ENCODE data around the gene SLC27A5.

Gene SLC27A5

DNA sequence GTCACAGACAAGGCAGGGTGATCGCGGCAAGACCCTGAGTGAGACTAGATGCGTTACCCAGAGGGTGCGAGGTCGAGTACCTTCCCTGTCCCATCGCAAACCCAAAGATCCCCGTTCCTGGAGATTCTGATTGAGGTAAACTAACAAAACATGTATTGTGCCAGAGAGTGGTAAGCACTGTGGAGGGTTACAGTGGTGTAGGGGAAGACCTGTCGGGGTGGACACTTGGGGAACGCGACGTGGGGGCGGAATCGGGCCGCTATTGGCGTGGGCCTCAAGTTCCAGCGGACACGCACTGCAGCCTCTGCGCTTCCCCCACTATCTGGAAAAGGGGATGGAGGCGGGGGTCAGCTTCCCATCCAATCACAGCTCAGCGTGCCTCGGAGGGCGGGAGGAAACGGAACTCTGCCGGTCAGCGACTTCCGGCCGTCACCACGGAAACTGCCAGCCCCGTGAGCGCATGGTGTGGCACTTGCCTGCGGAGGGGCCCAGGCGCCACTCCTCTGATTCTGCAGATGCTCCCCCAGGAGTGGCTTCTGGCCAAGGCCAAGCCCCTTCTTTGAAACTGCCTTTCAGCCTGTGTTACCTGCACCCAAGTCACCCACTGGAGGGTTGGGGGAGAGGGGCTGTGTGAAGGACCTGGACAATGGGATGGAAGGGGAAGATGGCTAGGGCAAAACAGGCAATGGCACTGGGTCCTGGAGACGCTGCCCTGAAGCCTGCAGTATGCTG, 47.6 kb upstream of the SLC27A5 start (continued):
- TF ChIP-seq ZNF175 (tag by site-specific recombination; IDR thresholded peaks at IDR 0.05), result no peak
- TF ChIP-seq ZNF610 (tag by site-specific recombination; IDR thresholded peaks at IDR 0.05; ENCODE audit: borderline replicate concordance), result 0 out of 2 replicates have a peak, but pooled peaks have one; percentile 18
- TF ChIP-seq OVOL3 (tag by site-specific recombination; IDR thresholded peaks at IDR 0.05), result peak; percentile 85
- TF ChIP-seq SP2 (tag by site-specific recombination; IDR thresholded peaks at IDR 0.05), result peak; percentile 94
- TF ChIP-seq ZNF24 (tag by site-specific recombination; IDR thresholded peaks at IDR 0.05), result peak; percentile 58; the same call in 1 of the 2 replicates
- TF ChIP-seq ZNF184 (tag by site-specific recombination; IDR thresholded peaks at IDR 0.05), result no peak
- TF ChIP-seq, protein P1, sequence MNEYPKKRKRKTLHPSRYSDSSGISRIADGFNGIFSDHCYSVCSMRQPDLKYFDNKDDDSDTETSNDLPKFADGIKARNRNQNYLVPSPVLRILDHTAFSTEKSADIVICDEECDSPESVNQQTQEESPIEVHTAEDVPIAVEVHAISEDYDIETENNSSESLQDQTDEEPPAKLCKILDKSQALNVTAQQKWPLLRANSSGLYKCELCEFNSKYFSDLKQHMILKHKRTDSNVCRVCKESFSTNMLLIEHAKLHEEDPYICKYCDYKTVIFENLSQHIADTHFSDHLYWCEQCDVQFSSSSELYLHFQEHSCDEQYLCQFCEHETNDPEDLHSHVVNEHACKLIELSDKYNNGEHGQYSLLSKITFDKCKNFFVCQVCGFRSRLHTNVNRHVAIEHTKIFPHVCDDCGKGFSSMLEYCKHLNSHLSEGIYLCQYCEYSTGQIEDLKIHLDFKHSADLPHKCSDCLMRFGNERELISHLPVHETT (tag by site-specific recombination; IDR thresholded peaks at IDR 0.05), result 0 out of 2 replicates have a peak, but pooled peaks have one; percentile 69
- TF ChIP-seq, protein P2, sequence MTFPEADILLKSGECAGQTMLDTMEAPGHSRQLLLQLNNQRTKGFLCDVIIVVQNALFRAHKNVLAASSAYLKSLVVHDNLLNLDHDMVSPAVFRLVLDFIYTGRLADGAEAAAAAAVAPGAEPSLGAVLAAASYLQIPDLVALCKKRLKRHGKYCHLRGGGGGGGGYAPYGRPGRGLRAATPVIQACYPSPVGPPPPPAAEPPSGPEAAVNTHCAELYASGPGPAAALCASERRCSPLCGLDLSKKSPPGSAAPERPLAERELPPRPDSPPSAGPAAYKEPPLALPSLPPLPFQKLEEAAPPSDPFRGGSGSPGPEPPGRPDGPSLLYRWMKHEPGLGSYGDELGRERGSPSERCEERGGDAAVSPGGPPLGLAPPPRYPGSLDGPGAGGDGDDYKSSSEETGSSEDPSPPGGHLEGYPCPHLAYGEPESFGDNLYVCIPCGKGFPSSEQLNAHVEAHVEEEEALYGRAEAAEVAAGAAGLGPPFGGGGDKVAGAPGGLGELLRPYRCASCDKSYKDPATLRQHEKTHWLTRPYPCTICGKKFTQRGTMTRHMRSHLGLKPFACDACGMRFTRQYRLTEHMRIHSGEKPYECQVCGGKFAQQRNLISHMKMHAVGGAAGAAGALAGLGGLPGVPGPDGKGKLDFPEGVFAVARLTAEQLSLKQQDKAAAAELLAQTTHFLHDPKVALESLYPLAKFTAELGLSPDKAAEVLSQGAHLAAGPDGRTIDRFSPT (tag by site-specific recombination; IDR thresholded peaks at IDR 0.05), result peak; percentile 90
- TF ChIP-seq, protein P3, sequence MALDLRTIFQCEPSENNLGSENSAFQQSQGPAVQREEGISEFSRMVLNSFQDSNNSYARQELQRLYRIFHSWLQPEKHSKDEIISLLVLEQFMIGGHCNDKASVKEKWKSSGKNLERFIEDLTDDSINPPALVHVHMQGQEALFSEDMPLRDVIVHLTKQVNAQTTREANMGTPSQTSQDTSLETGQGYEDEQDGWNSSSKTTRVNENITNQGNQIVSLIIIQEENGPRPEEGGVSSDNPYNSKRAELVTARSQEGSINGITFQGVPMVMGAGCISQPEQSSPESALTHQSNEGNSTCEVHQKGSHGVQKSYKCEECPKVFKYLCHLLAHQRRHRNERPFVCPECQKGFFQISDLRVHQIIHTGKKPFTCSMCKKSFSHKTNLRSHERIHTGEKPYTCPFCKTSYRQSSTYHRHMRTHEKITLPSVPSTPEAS (tag by site-specific recombination; IDR thresholded peaks at IDR 0.05), result peak; percentile 59; the same call in 1 of the 2 replicates
- no peak for TF ChIP-seq ZNF626 (tag by site-specific recombination; IDR thresholded peaks at IDR 0.05)
- TF ChIP-seq ZBTB7A (tag by site-specific recombination; IDR thresholded peaks at IDR 0.05; ENCODE audit: low read depth), result no peak
- peak; percentile 93 for TF ChIP-seq ZNF501 (tag by site-specific recombination; IDR thresholded peaks at IDR 0.05)
- peak; percentile 35; the same call in 1 of the 2 replicates for TF ChIP-seq ZNF239 (tag by site-specific recombination; IDR thresholded peaks at IDR 0.05)
- 0 out of 2 replicates have a peak, but pooled peaks have one; percentile 37 for TF ChIP-seq ZNF768 (tag by site-specific recombination; IDR thresholded peaks at IDR 0.05)
- peak; percentile 89 for TF ChIP-seq ZXDB (tag by site-specific recombination; IDR thresholded peaks at IDR 0.05)
- no peak for TF ChIP-seq ZNF624 (tag by site-specific recombination; IDR thresholded peaks at IDR 0.05)
- peak; percentile 35 for TF ChIP-seq KLF1 (tag by site-specific recombination; IDR thresholded peaks at IDR 0.05)
- peak; percentile 51 for TF ChIP-seq BCL11B (tag by site-specific recombination; IDR thresholded peaks at IDR 0.05; ENCODE audit: low read depth)
- TF ChIP-seq KLF9 (tag by site-specific recombination; IDR thresholded peaks at IDR 0.05; ENCODE audit: low read depth), result peak; percentile 63
- no peak for TF ChIP-seq GFI1B (tag by site-specific recombination; IDR thresholded peaks at IDR 0.05)
- TF ChIP-seq ZNF426 (tag by site-specific recombination; IDR thresholded peaks at IDR 0.05), result no peak
- TF ChIP-seq, protein P4, sequence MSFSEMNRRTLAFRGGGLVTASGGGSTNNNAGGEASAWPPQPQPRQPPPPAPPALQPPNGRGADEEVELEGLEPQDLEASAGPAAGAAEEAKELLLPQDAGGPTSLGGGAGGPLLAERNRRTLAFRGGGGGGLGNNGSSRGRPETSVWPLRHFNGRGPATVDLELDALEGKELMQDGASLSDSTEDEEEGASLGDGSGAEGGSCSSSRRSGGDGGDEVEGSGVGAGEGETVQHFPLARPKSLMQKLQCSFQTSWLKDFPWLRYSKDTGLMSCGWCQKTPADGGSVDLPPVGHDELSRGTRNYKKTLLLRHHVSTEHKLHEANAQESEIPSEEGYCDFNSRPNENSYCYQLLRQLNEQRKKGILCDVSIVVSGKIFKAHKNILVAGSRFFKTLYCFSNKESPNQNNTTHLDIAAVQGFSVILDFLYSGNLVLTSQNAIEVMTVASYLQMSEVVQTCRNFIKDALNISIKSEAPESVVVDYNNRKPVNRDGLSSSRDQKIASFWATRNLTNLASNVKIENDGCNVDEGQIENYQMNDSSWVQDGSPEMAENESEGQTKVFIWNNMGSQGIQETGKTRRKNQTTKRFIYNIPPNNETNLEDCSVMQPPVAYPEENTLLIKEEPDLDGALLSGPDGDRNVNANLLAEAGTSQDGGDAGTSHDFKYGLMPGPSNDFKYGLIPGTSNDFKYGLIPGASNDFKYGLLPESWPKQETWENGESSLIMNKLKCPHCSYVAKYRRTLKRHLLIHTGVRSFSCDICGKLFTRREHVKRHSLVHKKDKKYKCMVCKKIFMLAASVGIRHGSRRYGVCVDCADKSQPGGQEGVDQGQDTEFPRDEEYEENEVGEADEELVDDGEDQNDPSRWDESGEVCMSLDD (tag by site-specific recombination; IDR thresholded peaks at IDR 0.05), result peak; percentile 89
- TF ChIP-seq, protein P5, sequence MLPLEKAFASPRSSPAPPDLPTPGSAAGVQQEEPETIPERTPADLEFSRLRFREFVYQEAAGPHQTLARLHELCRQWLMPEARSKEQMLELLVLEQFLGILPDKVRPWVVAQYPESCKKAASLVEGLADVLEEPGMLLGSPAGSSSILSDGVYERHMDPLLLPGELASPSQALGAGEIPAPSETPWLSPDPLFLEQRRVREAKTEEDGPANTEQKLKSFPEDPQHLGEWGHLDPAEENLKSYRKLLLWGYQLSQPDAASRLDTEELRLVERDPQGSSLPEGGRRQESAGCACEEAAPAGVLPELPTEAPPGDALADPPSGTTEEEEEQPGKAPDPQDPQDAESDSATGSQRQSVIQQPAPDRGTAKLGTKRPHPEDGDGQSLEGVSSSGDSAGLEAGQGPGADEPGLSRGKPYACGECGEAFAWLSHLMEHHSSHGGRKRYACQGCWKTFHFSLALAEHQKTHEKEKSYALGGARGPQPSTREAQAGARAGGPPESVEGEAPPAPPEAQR (tag by site-specific recombination; IDR thresholded peaks at IDR 0.05), result 0 out of 2 replicates have a peak, but pooled peaks have one; percentile 24
- no peak for TF ChIP-seq ZNF707 (tag by site-specific recombination; IDR thresholded peaks at IDR 0.05)
- peak; percentile 60; the same call in 1 of the 2 replicates for TF ChIP-seq GLIS1 (tag by site-specific recombination; IDR thresholded peaks at IDR 0.05)
- no peak for TF ChIP-seq ZNF404 (tag by site-specific recombination; IDR thresholded peaks at IDR 0.05)
- TF ChIP-seq KLF8 (tag by site-specific recombination; IDR thresholded peaks at IDR 0.05), result 0 out of 2 replicates have a peak, but pooled peaks have one; percentile 51
- TF ChIP-seq ZNF248 (tag by site-specific recombination; IDR thresholded peaks at IDR 0.05), result no peak
- no peak for TF ChIP-seq ZNF510 (tag by site-specific recombination; IDR thresholded peaks at IDR 0.05; ENCODE audit: insufficient replicate concordance)
- TF ChIP-seq ZNF843 (tag by site-specific recombination; IDR thresholded peaks at IDR 0.05), result peak; percentile 60; the same call in 1 of the 2 replicates
- TF ChIP-seq ZNF335 (tag by site-specific recombination; conservative IDR thresholded peaks at IDR 0.05), result peak; percentile 72
- TF ChIP-seq ZBTB17 (tag by site-specific recombination; IDR thresholded peaks at IDR 0.05), result peak; percentile 57
